RKO (cell line): ENCODE measurements around the gene GABRD.

Source experiments
- DNase-seq: peaks from one replicate; pipeline ENCODE4 v3.0.0-alpha.2; 2016; ENCODE audit warnings: low spot score

The GABRD gene

GRCh38 chr1:2053784-2054376 lies 34.7 kb downstream of the GABRD start:
- no peak for DNase-seq

- DNase-seq = no peak
These were observed 35.4 kb downstream of the GABRD start for GRCh38 chr1:2054560-2054959.

- no peak for DNase-seq
These were observed 36.9 kb downstream of the GABRD start for GRCh38 chr1:2055911-2056575.

- no peak for DNase-seq
These were observed 37.9 kb downstream of the GABRD start for GRCh38 chr1:2056955-2057590.

GRCh38 chr1:2059290-2059953 lies 40.3 kb downstream of the GABRD start:
- DNase-seq = no peak

GRCh38 chr1:2060072-2060471 lies 40.9 kb downstream of the GABRD start:
- DNase-seq = no peak

- DNase-seq = no peak
These were observed 41.4 kb downstream of the GABRD start for GRCh38 chr1:2060535-2060934.

GRCh38 chr1:2061065-2061778 lies 42.1 kb downstream of the GABRD start:
- DNase-seq = no peak

- no peak for DNase-seq
These were observed 46.6 kb downstream of the GABRD start for GRCh38 chr1:2065699-2066098.

- DNase-seq = no peak
These were observed 48.2 kb downstream of the GABRD start for GRCh38 chr1:2067393-2067792.

- DNase-seq = no peak
These were observed 48.8 kb downstream of the GABRD start for GRCh38 chr1:2067981-2068380.

GRCh38 chr1:2068951-2069350 lies 49.8 kb downstream of the GABRD start:
- no peak for DNase-seq

- DNase-seq = no peak
These were observed 50.9 kb downstream of the GABRD start for GRCh38 chr1:2070016-2070415.

- no peak for DNase-seq
These were observed 51.8 kb downstream of the GABRD start for GRCh38 chr1:2070800-2071530.

- DNase-seq = no peak
These were observed 53.1 kb downstream of the GABRD start for GRCh38 chr1:2072109-2072806.

- DNase-seq = no peak
These were observed 53.7 kb downstream of the GABRD start for GRCh38 chr1:2072891-2073290.

GRCh38 chr1:2073382-2074230 lies 54.5 kb downstream of the GABRD start:
- DNase-seq = no peak

- no peak for DNase-seq
These were observed 55.3 kb downstream of the GABRD start for GRCh38 chr1:2074396-2074795.

- no peak for DNase-seq
These were observed 56.0 kb downstream of the GABRD start for GRCh38 chr1:2074944-2075740.
